AG04449 (cell line): Measurements from ENCODE around the gene EXOC6B.

Source experiments
- CTCF ChIA-PET: fragments of 350-600 bp; formaldehyde crosslinking; extraction: SDS; loops from one replicate; lab custom pipeline; 2021; ENCODE audit warnings: antibody characterized with exemption; lab: Yijun Ruan, JAX
- POLR2A ChIA-PET: fragments of 400-600, 350-600 bp; formaldehyde crosslinking; extraction: SDS; loops from one replicate; lab custom pipeline; 2020; ENCODE audit warnings: antibody characterized with exemption, inconsistent platforms; lab: Yijun Ruan, JAX
- DNase-seq: peaks from one replicate; pipeline ENCODE4 v3.0.0-alpha.2; 2010; ENCODE audit warnings: low read depth, low spot score
- H3K4me3 ChIP-seq: 2 replicates; pipeline ENCODE4 v1.5.1; 2011; ENCODE audit warnings: low read depth, mild to moderate bottlenecking, control low read depth, low read length
- CTCF ChIP-seq: IDR thresholded peaks from one replicate; pipeline ENCODE4 v1.5.1; 2011; ENCODE audit warnings: mild to moderate bottlenecking, moderate library complexity, low read length, control low read depth, inconsistent platforms; ENCODE audit not compliant: insufficient read depth; ENCODE audit errors: missing control alignments

Gene EXOC6B

GRCh38 chr2:72128843-72129227, 697.0 kb downstream of the EXOC6B start:
- no peak for TF ChIP-seq CTCF
- H3K4me3 ChIP-seq = no peak overlapping the region
- CTCF ChIA-PET = interaction anchor here (2.9 kb wide), 1 partner anchor 9 kb away, joined by 17 read pairs; no protein-coding TSS in a partner anchor
- DNase-seq = no peak
- POLR2A ChIA-PET = no interaction called here

- ChIA-PET POLR2A (no interaction called here), CTCF (interaction anchor here (0.6 to 2.9 kb wide), 2 partner anchors 10 to 321 kb away, joined by 3 to 17 read pairs; no protein-coding TSS in a partner anchor)
- no peak for DNase-seq
- TF ChIP-seq CTCF = no peak
- H3K4me3 ChIP-seq = no peak overlapping the region
These were observed 697.6 kb downstream of the EXOC6B start for GRCh38 chr2:72128059-72128842.

GRCh38 chr2:72127401-72128058, 698.3 kb downstream of the EXOC6B start:
- no peak for DNase-seq
- TF ChIP-seq CTCF = no peak
- CTCF ChIA-PET = interaction anchor here (0.6 kb wide), 1 partner anchor 322 kb away, joined by 3 read pairs; no protein-coding TSS in a partner anchor
- H3K4me3 ChIP-seq = no peak overlapping the region
- POLR2A ChIA-PET = no interaction called here

GRCh38 chr2:72126186-72127100, 699.4 kb downstream of the EXOC6B start:
- TF ChIP-seq CTCF = no peak
- POLR2A ChIA-PET = no interaction called here
- DNase-seq = no peak
- H3K4me3 ChIP-seq = no peak overlapping the region
- CTCF ChIA-PET = no interaction called here
